Upper lobe of left lung (tissue), 6 donors: ENCODE data around the gene ZNF853. TPM values are rescaled to one million over a fixed set of nuclear protein-coding genes. Genes with fewer than 3 reads are reported as not detected.

Experiments used
- ATAC-seq, 2 donors: fragments of 200-7000 bp; cut with Tn5 transposase; one replicate each; pipeline ENCODE4 v1.9.1; 2022; ENCODE audit warnings: mild to moderate bottlenecking in 2 of 2, moderate library complexity in 2 of 2; ENCODE audit not compliant: low FRiP score in 2 of 2
- DNase-seq, 2 donors: peaks; one replicate each; pipeline ENCODE4 v3.0.0-alpha.2; 2019 to 2020
- H3K27ac ChIP-seq, 4 donors: fragments of 200-600 bp; sonication (generic); one replicate each; pipeline ENCODE4 v1.5.1; 2016 to 2019
- H3K27me3 ChIP-seq, 4 donors: fragments of 200-600 bp; sonication (generic); one replicate each; pipeline ENCODE4 v1.5.1; 2017 to 2019
- H3K36me3 ChIP-seq, 4 donors: fragments of 200-600 bp; sonication (generic); one replicate each; pipeline ENCODE4 v1.5.1; 2016 to 2019
- H3K4me1 ChIP-seq, 4 donors: fragments of 200-600 bp; sonication (generic); one replicate each; pipeline ENCODE4 v1.5.1; 2018 to 2019
- H3K4me3 ChIP-seq, 4 donors: fragments of 200-600 bp; sonication (generic); one replicate each; pipeline ENCODE4 v1.5.1; 2017 to 2019; ENCODE audit warnings: mild to moderate bottlenecking in 2 of 4, moderate library complexity in 1 of 4
- H3K9me3 ChIP-seq, 4 donors: fragments of 200-600 bp; sonication (generic); one replicate each; pipeline ENCODE4 v1.5.1; 2018 to 2019
- CTCF ChIP-seq, 6 experiments: fragments of 450-650 bp in 4 of 6; fragments of 200-600 bp in 2 of 6; sonication (generic) in 2 of 6; IDR thresholded peaks; one replicate each; pipeline ENCODE4 v1.5.1; 2016 to 2019; ENCODE audit warnings: antibody characterized with exemption in 6 of 6
- EP300 ChIP-seq, 4 donors: sonication (generic); formaldehyde crosslinking; IDR thresholded peaks; one replicate each; pipeline ENCODE4 v1.5.1; 2017; ENCODE audit warnings: antibody characterized with exemption in 4 of 4, control low read depth in 2 of 4
- POLR2A ChIP-seq, 4 donors: fragments of 450-650 bp; IDR thresholded peaks; one replicate each; pipeline ENCODE4 v1.5.1; 2016 to 2017; ENCODE audit warnings: antibody characterized with exemption in 4 of 4, mild to moderate bottlenecking in 2 of 4
- POLR2AphosphoS5 ChIP-seq, 2 donors: sonication (generic); formaldehyde crosslinking; IDR thresholded peaks; one replicate each; pipeline ENCODE4 v1.5.1; 2017; ENCODE audit warnings: antibody characterized with exemption in 2 of 2
- WGBS, 2 donors: methylation state at CpG; one replicate each; pipeline ENCODE4 v1.1.5; 2017 to 2018; 5-methylcytosine and 5-hydroxymethylcytosine counted together
- total RNA-seq, 6 donors: library from RNA; depleted of rRNA in 4 of 6; stranded (reverse); fragments of >200 nt in 4 of 6; gene quantifications; one replicate each; pipeline versions ENCODE4 v1.1.0 to v1.2.1, GENCODE V29; 2016 to 2021
- donor health status: DM: no; HTN: no; CAD: no; lungs with moderate emphysema.
- donor health status: DM: no; HTN: yes; CAD: no; lungs with severe emphysema.

Gene ZNF853
- total RNA-seq, 6 donors from 2014 or later: 2.9 to 11.9 (median 7.0) TPM

- Histone ChIP-seq H3K36me3 (peaks cover 0 to 12% (median 4%) of the 10 kb centered on the region in 4 donors), H3K4me1 (peaks cover 12 to 15% (median 13%) of the 10 kb centered on the region in 4 donors), H3K4me3 (no peak overlapping the region), H3K27ac (no peak overlapping the region), H3K9me3 (no peaks in the 10 kb centered on the region), H3K27me3 (peaks cover 0 to 4% (median 0%) of the 10 kb centered on the region in 4 donors)
- ATAC-seq: no peak
- no peak for TF ChIP-seq EP300 (IDR thresholded peaks at IDR 0.05)
- no peak for TF ChIP-seq POLR2AphosphoS5 (IDR thresholded peaks at IDR 0.05)
- no peak for TF ChIP-seq CTCF (IDR thresholded peaks at IDR 0.05)
- TF ChIP-seq POLR2A (IDR thresholded peaks at IDR 0.05): no peak
- 50 to 54% methylated on average over 2 of the region's 2 CpGs for WGBS, 2 donors
- no peak for DNase-seq
These were observed 1.7 kb upstream of the ZNF853 start for GRCh38 chr7:6613706-6614105.

GRCh38 chr7:6615723-6616555 is 529 bp downstream of the ZNF853 start:
- Histone ChIP-seq H3K27me3 (peaks cover 0 to 4% (median 0%) of the 10 kb centered on the region in 4 donors), H3K4me1 (peaks cover 12 to 15% (median 13%) of the 10 kb centered on the region in 4 donors), H3K36me3 (peaks cover 0 to 3% (median 0%) of the 10 kb centered on the region in 4 donors), H3K27ac (peak overlapping the region in 1 of 4 donors; percentile 64), H3K4me3 (peak overlapping the region; percentile 63 to 80 (median 72)), H3K9me3 (no peaks in the 10 kb centered on the region)
- ATAC-seq (peak in 1 of 2 donors; percentile 45), DNase-seq (peak in 1 of 2 donors; percentile 83)
- WGBS, 2 donors: 21 to 63% methylated on average over 6 to 25 of the region's 63 CpGs
- TF ChIP-seq POLR2AphosphoS5 (IDR thresholded peaks at IDR 0.05) (no peak), EP300 (IDR thresholded peaks at IDR 0.05) (no peak), CTCF (IDR thresholded peaks at IDR 0.05) (no peak), POLR2A (IDR thresholded peaks at IDR 0.05) (no peak)

- Histone ChIP-seq H3K4me3 (no peak overlapping the region), H3K27ac (no peak overlapping the region), H3K4me1 (peaks cover 12 to 15% (median 14%) of the 10 kb centered on the region in 4 donors), H3K36me3 (peaks cover 0 to 14% (median 9%) of the 10 kb centered on the region in 4 donors), H3K27me3 (peaks cover 0 to 4% (median 0%) of the 10 kb centered on the region in 4 donors), H3K9me3 (no peaks in the 10 kb centered on the region)
- peak; percentile 15 to 16 for ATAC-seq
- peak in 1 of 2 donors; percentile 75 for DNase-seq
- TF ChIP-seq POLR2AphosphoS5 (IDR thresholded peaks at IDR 0.05) (no peak), EP300 (IDR thresholded peaks at IDR 0.05) (no peak), CTCF (IDR thresholded peaks at IDR 0.05) (no peak), POLR2A (IDR thresholded peaks at IDR 0.05) (no peak)
- WGBS, 2 donors: 94% methylated on average over 2 to 16 of the region's 20 CpGs
These were observed 1.6 kb downstream of the ZNF853 start for GRCh38 chr7:6616854-6617643.

- DNase-seq: no peak
- peaks cover 0 to 4% (median 0%) of the 10 kb centered on the region in 4 donors for H3K27me3 ChIP-seq
- no peak overlapping the region for H3K27ac ChIP-seq
- peaks cover 12 to 18% (median 14%) of the 10 kb centered on the region in 4 donors for H3K4me1 ChIP-seq
- ATAC-seq: no peak
- 70 to 92% methylated on average over 4 of the region's 4 CpGs for WGBS, 2 donors
- H3K9me3 ChIP-seq: no peaks in the 10 kb centered on the region
- peaks cover 0 to 29% (median 15%) of the 10 kb centered on the region in 4 donors for H3K36me3 ChIP-seq
- no peak for TF ChIP-seq CTCF (IDR thresholded peaks at IDR 0.05)
- no peak for TF ChIP-seq EP300 (IDR thresholded peaks at IDR 0.05)
- TF ChIP-seq POLR2AphosphoS5 (IDR thresholded peaks at IDR 0.05): no peak
- TF ChIP-seq POLR2A (IDR thresholded peaks at IDR 0.05): no peak
- no peak overlapping the region for H3K4me3 ChIP-seq
These were observed 3.2 kb downstream of the ZNF853 start for GRCh38 chr7:6618621-6619020.
